GM19452 (cell line): ENCODE data around the gene ADRM1.

ENCODE experiments used
- ATAC-seq: cut with Tn5 transposase; IDR thresholded peaks from one replicate; pipeline ENCODE4 v1.9.1; 2021; ENCODE audit not compliant: unreplicated experiment

Gene ADRM1

GRCh38 chr20:62323146-62323979 is 20.6 kb downstream of the ADRM1 start:
- no peak for ATAC-seq

GRCh38 chr20:62323980-62324906 is 21.4 kb downstream of the ADRM1 start:
- ATAC-seq = no peak

GRCh38 chr20:62325172-62325905 is 22.5 kb downstream of the ADRM1 start:
- ATAC-seq = no peak

GRCh38 chr20:62326559-62326958 is 23.8 kb downstream of the ADRM1 start:
- ATAC-seq = no peak

GRCh38 chr20:62326959-62327725 is 24.3 kb downstream of the ADRM1 start:
- no peak for ATAC-seq

- ATAC-seq = no peak
Measured at GRCh38 chr20:62327726-62328495, 25.1 kb downstream of the ADRM1 start.

GRCh38 chr20:62328684-62329388 is 26.0 kb downstream of the ADRM1 start:
- no peak for ATAC-seq

GRCh38 chr20:62329389-62330377 is 26.9 kb downstream of the ADRM1 start:
- no peak for ATAC-seq

- ATAC-seq = no peak
Measured at GRCh38 chr20:62330576-62331317, 27.9 kb downstream of the ADRM1 start.

- no peak for ATAC-seq
Measured at GRCh38 chr20:62331347-62331746, 28.6 kb downstream of the ADRM1 start.

- ATAC-seq = no peak
Measured at GRCh38 chr20:62332421-62332820, 29.6 kb downstream of the ADRM1 start.

GRCh38 chr20:62332989-62333819 is 30.4 kb downstream of the ADRM1 start:
- no peak for ATAC-seq

- ATAC-seq = no peak
Measured at GRCh38 chr20:62333820-62334595, 31.2 kb downstream of the ADRM1 start.

- ATAC-seq = no peak
Measured at GRCh38 chr20:62334881-62335280, 32.1 kb downstream of the ADRM1 start.

GRCh38 chr20:62335532-62335931 is 32.7 kb downstream of the ADRM1 start:
- no peak for ATAC-seq

GRCh38 chr20:62336329-62336728 is 33.5 kb downstream of the ADRM1 start:
- no peak for ATAC-seq
